Measurements from ENCODE around the gene SHE.
"Not testable (repeated sequence)": the region's sequence is repeated elsewhere in the genome, so short reads cannot be mapped to it uniquely, and the experiment has no call there.

SHE gene

GRCh38 chr1:154514066-154514553, 11.9 kb upstream of the SHE start:
- DNase-seq (ENCODE audit: low read depth), result no peak

- no peak for DNase-seq (ENCODE audit: low read depth)
Observed at GRCh38 chr1:154512760-154513159, 10.5 kb upstream of the SHE start.

GRCh38 chr1:154503898-154504297, 1.7 kb upstream of the SHE start:
- no peak for DNase-seq (ENCODE audit: low read depth)

- DNase-seq (ENCODE audit: low read depth), result no peak
Observed at GRCh38 chr1:154502744-154503115, 518 bp upstream of the SHE start.

GRCh38 chr1:154501423-154502065, 668 bp downstream of the SHE start:
- no peak for DNase-seq (ENCODE audit: low read depth)

GRCh38 chr1:154500533-154500932, 1.7 kb downstream of the SHE start:
- no peak for DNase-seq (ENCODE audit: low read depth)

- DNase-seq (ENCODE audit: low read depth), result no peak
Observed at GRCh38 chr1:154499446-154499845, 2.8 kb downstream of the SHE start.

GRCh38 chr1:154497026-154497806, 5.0 kb downstream of the SHE start:
- no peak for DNase-seq (ENCODE audit: low read depth)

GRCh38 chr1:154496383-154496782, 5.8 kb downstream of the SHE start:
- DNase-seq (ENCODE audit: low read depth), result no peak

- DNase-seq (ENCODE audit: low read depth), result no peak
Observed at GRCh38 chr1:154495496-154496273, 6.5 kb downstream of the SHE start.

- no peak for DNase-seq (ENCODE audit: low read depth)
Observed at GRCh38 chr1:154493276-154493675, 8.9 kb downstream of the SHE start.

GRCh38 chr1:154492115-154492514, 10.1 kb downstream of the SHE start:
- no peak for DNase-seq (ENCODE audit: low read depth)

- DNase-seq (ENCODE audit: low read depth), result no peak
Observed at GRCh38 chr1:154490317-154490716, 11.9 kb downstream of the SHE start.

GRCh38 chr1:154489695-154490274, 12.4 kb downstream of the SHE start:
- no peak for DNase-seq (ENCODE audit: low read depth)

- no peak for DNase-seq (ENCODE audit: low read depth)
Observed at GRCh38 chr1:154488922-154489321, 13.3 kb downstream of the SHE start.

- DNase-seq (ENCODE audit: low read depth), result not testable (repeated sequence)
Observed at GRCh38 chr1:154486756-154487155, 15.5 kb downstream of the SHE start.

GRCh38 chr1:154485910-154486496, 16.2 kb downstream of the SHE start:
- DNase-seq (ENCODE audit: low read depth), result no peak

- no peak for DNase-seq (ENCODE audit: low read depth)
Observed at GRCh38 chr1:154485106-154485505, 17.1 kb downstream of the SHE start.

GRCh38 chr1:154483941-154484803, 18.0 kb downstream of the SHE start:
- no peak for DNase-seq (ENCODE audit: low read depth)

- no peak for DNase-seq (ENCODE audit: low read depth)
Observed at GRCh38 chr1:154481053-154481452, 21.2 kb downstream of the SHE start.
